ENCODE data around the gene FKBP4. TPM values are rescaled to one million over a fixed set of nuclear protein-coding genes. Genes with fewer than 3 reads are reported as not detected.

FKBP4 gene
- total RNA-seq, 1 experiment from 2014 or later: 122 TPM

DNA sequence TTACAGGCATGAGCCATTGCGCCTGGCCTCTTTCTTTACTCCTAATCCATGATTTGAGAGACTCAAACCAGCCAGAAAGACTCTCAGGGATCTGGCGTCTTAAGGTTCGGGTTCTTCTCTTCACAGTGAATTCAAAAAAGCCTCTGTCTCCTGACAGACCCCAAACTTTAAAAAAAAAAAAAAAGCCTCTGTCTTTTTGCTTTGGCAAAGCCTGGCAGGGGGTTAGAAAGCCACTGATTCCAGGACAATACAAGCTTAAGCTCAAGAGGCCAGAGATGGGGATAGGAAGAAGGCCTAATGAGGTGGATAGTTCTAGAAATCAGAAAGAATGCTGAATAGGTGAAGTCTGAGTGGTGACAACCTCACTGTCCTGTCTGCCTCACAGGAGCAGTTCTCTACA is 31.3 kb downstream of the FKBP4 start:
- H3K4me1 Mint-ChIP-seq (ENCODE audit: low read depth, unreplicated experiment): no peaks in the 10 kb centered on the region
- CTCF ChIA-PET: interaction anchor here (0.6 kb wide), 1 partner anchor 59 kb away, joined by 3 read pairs; no protein-coding TSS in a partner anchor
- no peak overlapping the region for H3K4me3 Mint-ChIP-seq (ENCODE audit: low read depth, unreplicated experiment)
- H3K27ac Mint-ChIP-seq (ENCODE audit: unreplicated experiment): no peak overlapping the region
- no peak for TF ChIP-seq CTCF (IDR thresholded peaks at IDR 0.05; ENCODE audit: unreplicated experiment)
- no peaks in the 10 kb centered on the region for H3K9me3 Mint-ChIP-seq (ENCODE audit: low read depth, unreplicated experiment)
- intact Hi-C loops (cut with micrococcal nuclease; ENCODE audit: unreplicated experiment): no loop called here
- H3K27me3 Mint-ChIP-seq (ENCODE audit: unreplicated experiment): no peaks in the 10 kb centered on the region
- no peak for DNase-seq
- peaks cover 7% of the 10 kb centered on the region for H3K36me3 Mint-ChIP-seq (ENCODE audit: insufficient read depth, unreplicated experiment)
- BruUV-seq (replicated peaks): no TSS peak

- H3K27ac Mint-ChIP-seq (ENCODE audit: unreplicated experiment): no peak overlapping the region
- no peak for TF ChIP-seq CTCF (IDR thresholded peaks at IDR 0.05; ENCODE audit: unreplicated experiment)
- intact Hi-C loops (cut with micrococcal nuclease; ENCODE audit: unreplicated experiment): no loop called here
- no peaks in the 10 kb centered on the region for H3K9me3 Mint-ChIP-seq (ENCODE audit: low read depth, unreplicated experiment)
- no peak for DNase-seq
- CTCF ChIA-PET: interaction anchor here (0.7 kb wide), 1 partner anchor 29 kb away, joined by 3 read pairs; no protein-coding TSS in a partner anchor
- no TSS peak for BruUV-seq (replicated peaks)
- no peaks in the 10 kb centered on the region for H3K27me3 Mint-ChIP-seq (ENCODE audit: unreplicated experiment)
- no peak overlapping the region for H3K4me3 Mint-ChIP-seq (ENCODE audit: low read depth, unreplicated experiment)
- peaks cover 7% of the 10 kb centered on the region for H3K36me3 Mint-ChIP-seq (ENCODE audit: insufficient read depth, unreplicated experiment)
- H3K4me1 Mint-ChIP-seq (ENCODE audit: low read depth, unreplicated experiment): no peaks in the 10 kb centered on the region
Measured at GRCh38 chr12:2826721-2827515, 32.1 kb downstream of the FKBP4 start.

DNA sequence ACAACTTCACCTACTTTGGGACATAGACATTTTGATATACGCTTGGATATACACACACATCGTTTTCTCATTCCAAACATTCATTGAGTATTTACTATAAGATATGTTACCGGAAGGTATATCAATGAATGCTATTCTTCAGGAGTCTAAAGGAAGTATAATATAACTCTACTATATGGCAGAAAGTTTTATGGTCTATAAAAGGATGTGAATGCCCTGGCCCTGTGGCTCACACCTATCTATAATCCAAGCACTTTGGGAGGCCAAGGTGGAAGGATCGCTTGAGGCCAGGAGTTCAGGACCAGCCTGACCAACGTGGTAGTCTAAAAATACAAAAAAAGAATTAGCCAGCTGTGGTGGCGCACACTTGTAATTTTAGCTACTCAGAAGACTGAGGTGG is 34.5 kb downstream of the FKBP4 start:
- no TSS peak for BruUV-seq (replicated peaks)
- TF ChIP-seq CTCF (IDR thresholded peaks at IDR 0.05; ENCODE audit: unreplicated experiment): no peak
- Mint-ChIP-seq H3K27me3 (ENCODE audit: unreplicated experiment) (no peaks in the 10 kb centered on the region), H3K36me3 (ENCODE audit: insufficient read depth, unreplicated experiment) (no peaks in the 10 kb centered on the region), H3K4me1 (ENCODE audit: low read depth, unreplicated experiment) (no peaks in the 10 kb centered on the region), H3K4me3 (ENCODE audit: low read depth, unreplicated experiment) (no peak overlapping the region), H3K27ac (ENCODE audit: unreplicated experiment) (no peak overlapping the region), H3K9me3 (ENCODE audit: low read depth, unreplicated experiment) (no peaks in the 10 kb centered on the region)
- CTCF ChIA-PET: no interaction called here
- intact Hi-C loops (cut with micrococcal nuclease; ENCODE audit: unreplicated experiment): no loop called here
- no peak for DNase-seq

- intact Hi-C loops (cut with micrococcal nuclease; ENCODE audit: unreplicated experiment): no loop called here
- Mint-ChIP-seq H3K9me3 (ENCODE audit: low read depth, unreplicated experiment) (no peaks in the 10 kb centered on the region), H3K27ac (ENCODE audit: unreplicated experiment) (no peak overlapping the region), H3K27me3 (ENCODE audit: unreplicated experiment) (no peaks in the 10 kb centered on the region), H3K4me1 (ENCODE audit: low read depth, unreplicated experiment) (no peaks in the 10 kb centered on the region), H3K4me3 (ENCODE audit: low read depth, unreplicated experiment) (no peak overlapping the region), H3K36me3 (ENCODE audit: insufficient read depth, unreplicated experiment) (no peaks in the 10 kb centered on the region)
- no peak for DNase-seq
- no TSS peak for BruUV-seq (replicated peaks)
- CTCF ChIA-PET: no interaction called here
- TF ChIP-seq CTCF (IDR thresholded peaks at IDR 0.05; ENCODE audit: unreplicated experiment): no peak
Measured at GRCh38 chr12:2832550-2833127, 37.9 kb downstream of the FKBP4 start.
